HEK293 (cell line): ENCODE results near the gene CCDC187.

ENCODE experiments used
- CTCF ChIA-PET: fragments of 350-600 bp; formaldehyde crosslinking; extraction: SDS; loops from one replicate; lab custom pipeline; 2021; ENCODE audit warnings: antibody characterized with exemption; lab: Yijun Ruan, JAX
- POLR2A ChIA-PET: fragments of 300-600 bp; formaldehyde crosslinking; extraction: SDS; loops from one replicate; lab custom pipeline; 2020; ENCODE audit warnings: antibody characterized with exemption, inconsistent platforms; lab: Yijun Ruan, JAX
- H3K27ac ChIP-seq: fragments of 200-500 bp; sonication (Bioruptor generic); 2 replicates; pipeline ENCODE4 v1.5.1; 2014; ENCODE audit warnings: low read depth, low read length, control low read depth, inconsistent platforms; ENCODE audit errors: extremely low read depth
- H3K36me3 ChIP-seq, 2 experiments: fragments of 200-500 bp in 1 of 2; sonication (Bioruptor generic) in 1 of 2; 1 replicate in 1 of 2; 2 replicates in 1 of 2; pipeline ENCODE4 v1.5.1; 2014 to 2017; ENCODE audit warnings: inconsistent platforms in 2 of 2, low read length in 2 of 2; ENCODE audit not compliant: control insufficient read depth in 2 of 2, insufficient read depth in 1 of 2
- H3K4me1 ChIP-seq: fragments of 200-500 bp; sonication (Bioruptor generic); 2 replicates; pipeline ENCODE4 v1.5.1; 2014; ENCODE audit warnings: mild to moderate bottlenecking, low read length, inconsistent platforms; ENCODE audit not compliant: control insufficient read depth, insufficient read depth
- H3K4me3 ChIP-seq: 2 replicates; pipeline ENCODE4 v1.5.1; 2011; ENCODE audit warnings: low read depth, mild to moderate bottlenecking, control low read depth, low read length, moderate library complexity
- H3K9me3 ChIP-seq: fragments of 200-500 bp; sonication (Bioruptor generic); 2 replicates; pipeline ENCODE4 v1.5.1; 2014; ENCODE audit warnings: low read depth, low read length, inconsistent platforms; ENCODE audit not compliant: control insufficient read depth, insufficient read depth
- PRDM4 ChIP-seq: fragments of 450-650 bp; formaldehyde crosslinking; IDR thresholded peaks from 2 replicates; pipeline ENCODE4 v1.5.1; 2017; ENCODE audit warnings: missing biosample characterization, missing genetic modification characterization
- REST ChIP-seq: fragments of 450-650 bp; formaldehyde crosslinking; IDR thresholded peaks from 2 replicates; pipeline ENCODE4 v1.5.1; 2016; ENCODE audit warnings: missing biosample characterization, missing genetic modification characterization
- SP2 ChIP-seq: fragments of 450-650 bp; formaldehyde crosslinking; IDR thresholded peaks from 2 replicates; pipeline ENCODE4 v1.5.1; 2016; ENCODE audit warnings: missing biosample characterization, missing genetic modification characterization
- ZNF121 ChIP-seq: fragments of 450-650 bp; formaldehyde crosslinking; IDR thresholded peaks from 2 replicates; pipeline ENCODE4 v1.5.1; 2016; ENCODE audit warnings: missing biosample characterization, missing genetic modification characterization
- ZNF138 ChIP-seq: fragments of 450-650 bp; formaldehyde crosslinking; IDR thresholded peaks from 2 replicates; pipeline ENCODE4 v1.5.1; 2016; ENCODE audit warnings: missing biosample characterization, missing genetic modification characterization, borderline replicate concordance
- ZNF280C ChIP-seq: fragments of 450-650 bp; formaldehyde crosslinking; IDR thresholded peaks from 2 replicates; pipeline ENCODE4 v1.5.1; 2016; ENCODE audit warnings: missing biosample characterization, missing genetic modification characterization
- ZNF335 ChIP-seq: fragments of 450-650 bp; formaldehyde crosslinking; conservative IDR thresholded peaks from 2 replicates; pipeline ENCODE4 v1.5.1; 2016; ENCODE audit warnings: missing biosample characterization, missing genetic modification characterization
- ZNF366 ChIP-seq: fragments of 450-650 bp; formaldehyde crosslinking; conservative IDR thresholded peaks from 2 replicates; pipeline ENCODE4 v1.5.1; 2016; ENCODE audit warnings: missing biosample characterization, missing genetic modification characterization
- ZNF449 ChIP-seq: fragments of 450-650 bp; formaldehyde crosslinking; IDR thresholded peaks from 2 replicates; pipeline ENCODE4 v1.5.1; 2017; ENCODE audit warnings: missing biosample characterization, mild to moderate bottlenecking, missing genetic modification characterization, moderate library complexity
- ZNF514 ChIP-seq: fragments of 450-650 bp; formaldehyde crosslinking; IDR thresholded peaks from 2 replicates; pipeline ENCODE4 v1.5.1; 2016; ENCODE audit warnings: missing biosample characterization, missing genetic modification characterization
- ZNF521 ChIP-seq: fragments of 450-650 bp; formaldehyde crosslinking; IDR thresholded peaks from 2 replicates; pipeline ENCODE4 v1.5.1; 2017; ENCODE audit warnings: missing biosample characterization, mild to moderate bottlenecking, missing genetic modification characterization
- ZNF549 ChIP-seq: fragments of 450-650 bp; IDR thresholded peaks from 2 replicates; pipeline ENCODE4 v1.5.1; 2018; ENCODE audit warnings: missing biosample characterization, missing genetic modification characterization, mild to moderate bottlenecking, inconsistent platforms, moderate library complexity
- ZNF600 ChIP-seq: fragments of 450-650 bp; formaldehyde crosslinking; IDR thresholded peaks from 2 replicates; pipeline ENCODE4 v1.5.1; 2016; ENCODE audit warnings: missing biosample characterization, missing genetic modification characterization
- ZNF654 ChIP-seq: fragments of 450-650 bp; formaldehyde crosslinking; IDR thresholded peaks from 2 replicates; pipeline ENCODE4 v1.5.1; 2016; ENCODE audit warnings: low read depth, missing biosample characterization, missing genetic modification characterization
- ZNF792 ChIP-seq: fragments of 450-650 bp; formaldehyde crosslinking; IDR thresholded peaks from 2 replicates; pipeline ENCODE4 v1.5.1; 2016; ENCODE audit warnings: missing biosample characterization, missing genetic modification characterization
- ZXDB ChIP-seq: fragments of 450-650 bp; formaldehyde crosslinking; IDR thresholded peaks from 2 replicates; pipeline ENCODE4 v1.5.1; 2016; ENCODE audit warnings: missing biosample characterization, missing genetic modification characterization

CCDC187 gene

GRCh38 chr9:136336881-136337280, 33.0 kb upstream of the CCDC187 start:
- CTCF ChIA-PET, result interaction anchor here (0.9 to 1.8 kb wide), 5 partner anchors 9 to 295 kb away, joined by 3 to 7 read pairs (median 3); no protein-coding TSS in a partner anchor
- H3K9me3 ChIP-seq, result no peaks in the 10 kb centered on the region
- no peaks in the 10 kb centered on the region for H3K4me1 ChIP-seq
- H3K36me3 ChIP-seq, result peaks cover 0 to 70% of the 10 kb centered on the region in 2 experiments; a peak in 1 of 3 replicates
- H3K4me3 ChIP-seq, result no peak overlapping the region
- no peak overlapping the region for H3K27ac ChIP-seq
- TF ChIP-seq ZNF449 (tag by site-specific recombination) (no peak), ZNF549 (tag by site-specific recombination) (no peak), ZNF521 (tag by site-specific recombination) (no peak), ZXDB (tag by site-specific recombination) (no peak), ZNF121 (no peak), ZNF280C (tag by site-specific recombination) (no peak), REST (tag by site-specific recombination) (no peak), ZNF366 (tag by site-specific recombination) (no peak), SP2 (tag by site-specific recombination) (no peak), ZNF792 (no peak), ZNF654 (tag by site-specific recombination) (no peak), PRDM4 (tag by site-specific recombination) (no peak), ZNF514 (tag by site-specific recombination) (no peak), ZNF600 (tag by site-specific recombination) (no peak), ZNF335 (no peak), ZNF138 (no peak)
- TF ChIP-seq, all 188 proteins: peak for 0
- POLR2A ChIA-PET, result interaction anchor here (0.5 kb wide), 1 partner anchor 91 kb away, joined by 3 read pairs; no protein-coding TSS in a partner anchor
